ENCODE measurements around the gene TCEANC.

The TCEANC gene

DNA sequence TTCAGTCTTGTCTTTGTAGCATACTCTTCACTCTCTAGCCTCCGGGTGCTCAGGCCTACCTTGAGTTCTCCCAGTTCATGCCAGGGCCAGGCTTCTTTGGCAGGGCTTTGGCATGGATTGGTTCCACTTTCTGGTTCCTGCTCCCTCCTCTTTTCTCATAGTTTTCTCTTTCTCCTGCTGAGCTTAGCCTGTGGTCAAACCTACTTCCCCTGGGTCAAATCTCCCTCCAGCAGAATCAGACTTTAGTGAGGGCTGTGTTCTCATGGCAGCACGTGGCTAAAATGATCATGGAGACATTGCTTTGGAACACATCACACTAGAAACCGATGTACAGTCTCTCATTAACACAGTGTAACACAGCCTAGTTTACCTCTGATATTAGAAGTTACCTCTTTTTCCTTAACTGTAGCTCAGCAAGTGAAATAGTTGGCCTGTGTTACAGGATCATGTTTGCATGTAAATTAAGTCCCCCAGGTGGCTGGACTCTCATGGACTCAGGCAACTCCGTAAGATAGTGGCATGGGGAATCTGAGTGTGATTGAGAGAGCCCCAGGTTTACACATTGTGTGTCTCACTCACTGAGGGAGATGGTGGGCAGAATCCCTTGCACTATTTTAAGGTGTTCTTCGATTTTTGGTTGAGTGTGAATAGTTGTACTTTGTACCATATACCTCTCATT lies 49.3 kb downstream of the TCEANC start:
- no peak for DNase-seq (ENCODE audit: low read depth)
- TF ChIP-seq, protein P1, sequence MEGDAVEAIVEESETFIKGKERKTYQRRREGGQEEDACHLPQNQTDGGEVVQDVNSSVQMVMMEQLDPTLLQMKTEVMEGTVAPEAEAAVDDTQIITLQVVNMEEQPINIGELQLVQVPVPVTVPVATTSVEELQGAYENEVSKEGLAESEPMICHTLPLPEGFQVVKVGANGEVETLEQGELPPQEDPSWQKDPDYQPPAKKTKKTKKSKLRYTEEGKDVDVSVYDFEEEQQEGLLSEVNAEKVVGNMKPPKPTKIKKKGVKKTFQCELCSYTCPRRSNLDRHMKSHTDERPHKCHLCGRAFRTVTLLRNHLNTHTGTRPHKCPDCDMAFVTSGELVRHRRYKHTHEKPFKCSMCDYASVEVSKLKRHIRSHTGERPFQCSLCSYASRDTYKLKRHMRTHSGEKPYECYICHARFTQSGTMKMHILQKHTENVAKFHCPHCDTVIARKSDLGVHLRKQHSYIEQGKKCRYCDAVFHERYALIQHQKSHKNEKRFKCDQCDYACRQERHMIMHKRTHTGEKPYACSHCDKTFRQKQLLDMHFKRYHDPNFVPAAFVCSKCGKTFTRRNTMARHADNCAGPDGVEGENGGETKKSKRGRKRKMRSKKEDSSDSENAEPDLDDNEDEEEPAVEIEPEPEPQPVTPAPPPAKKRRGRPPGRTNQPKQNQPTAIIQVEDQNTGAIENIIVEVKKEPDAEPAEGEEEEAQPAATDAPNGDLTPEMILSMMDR (IDR thresholded peaks at IDR 0.05; ENCODE audit: control insufficient read depth, extremely low read depth, insufficient read depth): no peak
- no peak overlapping the region for H3K4me3 ChIP-seq (ENCODE audit: low read depth, low read length)

DNA sequence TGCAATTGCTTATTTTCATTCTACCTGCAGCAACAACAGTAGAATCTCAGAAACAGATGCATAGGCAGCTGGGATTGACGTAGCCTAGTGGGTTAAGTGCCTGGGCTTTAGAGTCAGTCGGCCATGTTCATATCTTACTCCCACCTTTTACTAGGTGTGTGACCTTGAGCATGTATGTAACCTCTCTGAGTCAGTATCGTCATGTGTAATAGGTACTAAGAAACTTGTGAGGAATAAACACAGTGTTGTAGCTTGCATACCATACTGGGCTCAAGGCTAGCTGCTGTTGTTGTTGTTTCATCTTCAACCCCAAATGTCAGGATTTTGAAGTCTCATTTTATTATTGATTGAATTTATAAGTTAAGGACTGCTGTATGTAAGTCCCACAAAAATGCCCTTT lies 50.2 kb downstream of the TCEANC start:
- no peak overlapping the region for H3K4me3 ChIP-seq (ENCODE audit: low read depth, low read length)
- TF ChIP-seq, protein P1 (IDR thresholded peaks at IDR 0.05; ENCODE audit: control insufficient read depth, extremely low read depth, insufficient read depth): no peak
- no peak for DNase-seq (ENCODE audit: low read depth)

- H3K4me3 ChIP-seq (ENCODE audit: low read depth, low read length): no peak overlapping the region
- DNase-seq (ENCODE audit: low read depth): no peak
- TF ChIP-seq, protein P1 (IDR thresholded peaks at IDR 0.05; ENCODE audit: control insufficient read depth, extremely low read depth, insufficient read depth): no peak
These were observed 50.6 kb downstream of the TCEANC start for GRCh38 chrX:13703589-13703988.

GRCh38 chrX:13711141-13711540 lies 58.2 kb downstream of the TCEANC start:
- TF ChIP-seq, protein P1 (IDR thresholded peaks at IDR 0.05; ENCODE audit: control insufficient read depth, extremely low read depth, insufficient read depth): no peak
- no peak overlapping the region for H3K4me3 ChIP-seq (ENCODE audit: low read depth, low read length)
- DNase-seq (ENCODE audit: low read depth): no peak

Data from LNCaP clone FGC (cell line).